Urothelium cell line (cell line): ENCODE data around the gene XPNPEP1.
"Not testable (repeated sequence)": the region's sequence is repeated elsewhere in the genome, so short reads cannot be mapped to it uniquely, and the experiment has no call there.

Experiments used
- DNase-seq: peaks from one replicate; pipeline ENCODE4 v3.0.0; 2011; ENCODE audit warnings: low spot score, mixed read lengths
- FAIRE-seq: peaks from 2 replicates; lab custom pipeline; 2011; peaks lifted over from hg19 to GRCh38; lab: Jason Lieb, UNC

Gene XPNPEP1

DNA sequence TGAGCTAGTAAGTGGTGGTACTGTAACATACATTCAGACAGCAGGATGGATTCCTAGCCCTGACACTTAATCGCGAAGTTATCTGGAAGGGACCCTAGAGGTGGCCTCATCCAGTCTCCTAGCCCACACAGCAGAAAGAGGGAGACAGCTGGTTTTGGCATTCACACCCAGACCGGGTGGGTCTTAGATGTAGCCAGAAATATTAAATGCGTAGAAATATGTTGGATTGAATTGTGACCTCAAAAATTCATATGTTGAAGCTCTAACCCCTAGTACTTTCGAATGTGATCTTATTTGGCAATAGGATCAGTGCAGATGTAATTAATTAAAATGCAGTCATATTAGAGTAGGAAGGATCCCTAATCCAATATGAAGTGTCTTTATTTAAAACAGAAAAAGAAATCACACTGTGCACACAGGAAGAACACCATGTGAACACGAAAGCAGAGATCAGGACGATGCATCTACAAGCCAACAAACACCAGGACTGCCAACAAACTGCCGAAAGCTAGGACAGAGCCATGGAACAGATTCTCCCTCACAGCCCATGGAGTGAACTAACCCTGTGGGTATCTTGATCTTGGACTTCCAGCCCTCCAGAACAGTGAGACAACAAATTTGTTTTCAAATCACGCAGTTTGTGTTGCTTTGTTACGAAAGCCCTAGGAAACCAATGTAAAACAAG lies 2.9 kb upstream of the XPNPEP1 start:
- FAIRE-seq = no peak

DNA sequence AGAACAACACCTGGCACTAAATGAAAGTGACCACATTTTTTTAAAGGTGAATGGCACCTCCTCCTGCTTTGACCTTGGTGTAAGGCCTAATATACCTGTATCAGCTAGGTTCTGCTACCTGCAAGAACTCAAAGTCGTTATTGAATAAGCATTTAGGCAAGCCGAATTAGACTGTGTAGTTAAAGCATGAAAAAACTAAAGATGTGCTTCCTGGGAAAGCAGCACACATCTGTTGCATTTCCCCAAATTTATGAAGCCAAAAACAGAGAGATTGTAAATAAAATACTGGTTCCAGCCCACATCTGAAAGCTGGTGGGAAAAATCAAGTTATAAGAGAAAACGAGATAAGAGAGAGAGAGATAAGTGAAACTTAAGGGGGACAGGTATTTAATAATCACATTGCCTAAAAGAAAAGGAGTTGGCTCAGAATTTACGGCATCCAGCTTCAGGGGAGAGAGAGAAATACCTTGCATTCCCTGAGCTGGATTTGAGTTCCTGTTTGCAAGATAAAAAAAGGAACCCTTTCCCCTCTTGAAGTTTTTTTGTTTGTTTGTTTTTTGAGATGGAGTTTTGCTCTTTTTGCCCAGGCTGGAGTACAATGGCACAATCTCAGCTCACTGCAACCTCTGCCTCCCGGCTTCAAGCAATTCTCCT lies 1.8 kb upstream of the XPNPEP1 start:
- FAIRE-seq (no peak), DNase-seq (no peak)

More for the DNA sequence above, 2.9 kb upstream of the XPNPEP1 start:
- DNase-seq = no peak

DNA sequence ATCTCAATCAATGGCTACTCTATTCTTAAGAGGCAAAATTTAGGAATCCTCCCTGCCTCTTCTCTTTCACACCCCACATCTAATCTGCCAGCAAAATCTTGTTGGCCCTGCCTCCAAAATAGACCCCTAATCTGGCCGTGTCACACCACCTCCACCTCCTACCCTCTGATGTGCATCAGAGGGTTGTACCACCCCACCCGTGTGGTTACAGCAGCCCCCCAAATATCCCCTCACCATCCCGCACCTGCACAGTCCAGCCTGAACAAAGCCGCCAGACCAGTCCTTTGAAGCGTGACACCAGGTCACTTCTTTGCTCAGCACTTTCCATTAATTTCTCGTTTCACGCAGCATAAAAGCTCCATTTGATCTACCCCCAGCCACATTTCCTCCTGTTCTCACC lies 776 bp upstream of the XPNPEP1 start:
- FAIRE-seq (no peak), DNase-seq (no peak)

DNA sequence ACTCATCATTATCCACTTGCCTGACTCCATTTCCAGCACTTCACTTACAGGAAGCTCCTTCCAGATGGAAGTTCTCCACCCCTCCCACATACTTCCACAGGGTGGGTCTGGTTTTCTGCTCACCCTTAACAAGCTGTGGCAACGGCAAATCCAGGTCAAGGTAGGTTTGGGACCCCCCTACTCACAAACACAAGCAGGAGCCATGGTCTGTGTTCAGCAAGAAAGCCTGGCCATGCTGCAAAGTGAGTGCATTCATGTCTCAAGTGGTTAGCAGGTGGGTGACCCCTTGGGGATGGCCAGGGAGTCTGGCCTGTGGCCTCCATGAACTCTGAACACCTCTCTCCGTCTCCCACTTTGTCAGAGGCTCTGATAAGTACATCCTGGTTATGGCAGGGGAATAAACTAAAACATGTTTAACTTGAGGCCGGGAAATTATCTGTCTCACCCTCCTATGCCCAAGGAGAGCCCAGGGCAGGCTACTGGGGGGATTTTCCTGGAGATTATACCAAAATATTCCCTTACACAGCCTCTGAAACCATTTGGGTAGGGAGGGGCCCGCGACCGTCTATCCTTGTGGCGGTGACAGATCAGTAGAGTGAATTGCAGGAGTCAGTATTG lies 844 bp downstream of the XPNPEP1 start:
- DNase-seq (no peak), FAIRE-seq (no peak)

DNA sequence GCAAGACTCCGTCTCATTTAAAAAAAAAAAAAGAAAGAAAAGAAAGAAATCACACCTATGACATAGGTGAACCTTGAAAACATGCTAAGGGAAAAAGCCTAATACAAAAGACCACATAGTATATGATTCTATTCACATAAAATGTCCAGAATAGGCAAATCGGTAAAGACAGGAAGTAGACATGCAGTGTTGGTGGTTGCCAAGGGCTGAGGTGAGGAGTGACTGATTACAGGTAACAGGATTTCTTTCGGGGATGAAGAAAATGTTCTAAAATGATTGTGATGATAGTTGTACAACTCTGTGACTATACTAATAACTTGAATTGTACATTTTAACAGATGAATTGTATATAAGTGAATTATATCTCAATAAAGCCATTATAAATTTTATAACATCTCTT lies 3.3 kb downstream of the XPNPEP1 start:
- FAIRE-seq (no peak), DNase-seq (no peak)

DNA sequence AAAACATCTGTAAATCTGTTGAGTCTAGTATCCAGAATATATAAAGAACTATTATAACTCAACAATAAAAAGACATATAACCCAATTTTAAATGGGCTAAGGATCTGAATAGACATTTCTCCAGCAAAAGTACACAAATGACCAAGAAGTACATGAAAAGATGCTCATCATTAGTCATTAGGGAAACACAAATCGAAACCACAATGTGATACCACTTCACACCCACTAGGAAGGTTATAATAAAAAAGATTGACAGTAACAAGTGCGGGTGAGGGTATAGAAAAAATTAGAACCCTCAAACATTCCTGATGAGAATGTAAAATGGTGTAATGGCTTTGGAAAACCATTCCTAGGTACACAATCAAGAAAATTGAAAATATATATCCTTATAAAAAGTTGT lies 4.1 kb downstream of the XPNPEP1 start:
- no peak for FAIRE-seq
- no peak for DNase-seq

DNA sequence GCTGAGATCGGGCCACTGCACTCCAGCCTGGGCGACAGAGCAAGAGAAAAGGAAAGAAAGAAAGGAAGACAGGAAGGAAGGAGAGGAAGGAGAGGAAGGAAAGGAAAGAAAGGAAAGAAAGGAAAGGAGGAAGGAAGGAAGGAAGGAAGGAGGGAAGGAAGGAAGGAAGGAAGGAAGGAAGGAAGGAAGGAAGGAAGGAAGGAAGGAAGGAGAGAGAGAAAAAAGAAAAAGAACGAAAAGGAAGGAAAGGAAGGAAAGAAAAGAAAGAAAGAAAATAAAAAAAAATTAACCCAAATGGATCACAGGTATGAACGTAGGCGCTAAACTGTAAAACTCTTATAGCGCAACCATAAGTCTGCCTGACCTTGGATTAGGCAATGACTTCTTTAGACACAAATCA lies 4.6 kb downstream of the XPNPEP1 start:
- FAIRE-seq, DNase-seq: not testable (repeated sequence)

DNA sequence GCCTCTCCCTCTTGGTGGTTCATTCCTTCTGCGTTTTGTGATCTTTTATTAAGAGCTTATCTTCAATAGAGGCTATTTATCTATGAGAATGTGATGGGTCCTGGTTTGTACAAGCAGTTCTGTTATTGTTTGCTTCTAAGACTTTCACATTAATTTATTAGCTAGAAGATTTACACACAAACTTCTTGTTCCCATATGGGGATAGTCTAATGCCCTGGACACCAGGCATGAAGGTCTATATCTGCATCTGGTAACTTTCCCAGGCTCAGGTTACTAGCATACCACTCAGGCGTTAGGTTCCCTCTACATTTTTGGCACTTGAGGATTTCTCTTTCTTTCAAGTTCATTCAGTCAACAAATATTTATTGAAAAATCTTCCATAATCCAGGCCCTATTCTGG lies 7.7 kb downstream of the XPNPEP1 start:
- FAIRE-seq = no peak
- DNase-seq = no peak

DNA sequence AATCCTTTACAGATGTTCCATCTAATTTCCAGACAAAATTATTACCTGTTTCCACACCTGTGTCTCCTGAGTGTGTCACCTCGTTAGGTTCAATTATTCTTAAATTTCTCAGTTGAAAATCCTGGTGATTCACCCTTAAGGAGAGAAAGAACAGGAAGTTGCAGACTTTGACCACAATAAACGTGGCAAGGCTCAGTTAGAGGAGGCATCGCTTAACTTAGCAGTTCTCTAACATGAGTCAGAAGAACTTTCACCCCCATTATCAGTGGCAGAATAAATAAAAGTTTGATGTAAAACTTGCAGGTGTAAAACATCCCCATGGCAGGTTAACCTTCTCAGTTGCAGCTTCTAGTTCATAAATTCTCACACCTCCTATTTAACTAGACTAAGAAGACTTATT lies 8.3 kb downstream of the XPNPEP1 start:
- DNase-seq (peak; percentile 81), FAIRE-seq (no peak)

DNA sequence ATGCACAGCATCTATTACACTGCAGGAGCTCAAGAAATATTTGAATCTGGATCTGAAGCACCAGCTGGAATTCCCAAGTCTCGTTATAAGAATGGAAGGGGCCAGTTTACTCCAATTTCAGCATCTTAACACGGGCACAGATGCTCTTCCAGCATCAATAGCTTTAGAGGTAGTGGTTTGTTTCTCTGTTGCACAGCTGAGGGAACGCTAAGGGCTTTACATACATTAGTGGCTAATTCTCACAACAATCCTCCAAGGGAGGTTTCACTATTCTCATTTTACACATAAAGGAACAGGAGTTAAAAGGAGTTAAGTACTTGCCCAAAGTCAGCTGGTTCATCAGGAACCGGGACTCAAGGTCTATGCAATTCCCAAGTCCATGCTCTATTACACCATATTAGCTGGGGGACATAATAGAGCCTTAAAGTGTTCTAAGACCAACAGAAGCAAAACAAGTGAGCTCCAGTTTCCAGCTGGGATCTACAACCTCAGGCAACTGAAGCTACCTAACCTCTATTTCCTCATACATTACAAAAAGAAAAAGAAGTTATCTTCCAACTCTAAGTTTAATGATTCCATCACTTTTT lies 9.9 kb downstream of the XPNPEP1 start:
- DNase-seq = no peak
- no peak for FAIRE-seq

DNA sequence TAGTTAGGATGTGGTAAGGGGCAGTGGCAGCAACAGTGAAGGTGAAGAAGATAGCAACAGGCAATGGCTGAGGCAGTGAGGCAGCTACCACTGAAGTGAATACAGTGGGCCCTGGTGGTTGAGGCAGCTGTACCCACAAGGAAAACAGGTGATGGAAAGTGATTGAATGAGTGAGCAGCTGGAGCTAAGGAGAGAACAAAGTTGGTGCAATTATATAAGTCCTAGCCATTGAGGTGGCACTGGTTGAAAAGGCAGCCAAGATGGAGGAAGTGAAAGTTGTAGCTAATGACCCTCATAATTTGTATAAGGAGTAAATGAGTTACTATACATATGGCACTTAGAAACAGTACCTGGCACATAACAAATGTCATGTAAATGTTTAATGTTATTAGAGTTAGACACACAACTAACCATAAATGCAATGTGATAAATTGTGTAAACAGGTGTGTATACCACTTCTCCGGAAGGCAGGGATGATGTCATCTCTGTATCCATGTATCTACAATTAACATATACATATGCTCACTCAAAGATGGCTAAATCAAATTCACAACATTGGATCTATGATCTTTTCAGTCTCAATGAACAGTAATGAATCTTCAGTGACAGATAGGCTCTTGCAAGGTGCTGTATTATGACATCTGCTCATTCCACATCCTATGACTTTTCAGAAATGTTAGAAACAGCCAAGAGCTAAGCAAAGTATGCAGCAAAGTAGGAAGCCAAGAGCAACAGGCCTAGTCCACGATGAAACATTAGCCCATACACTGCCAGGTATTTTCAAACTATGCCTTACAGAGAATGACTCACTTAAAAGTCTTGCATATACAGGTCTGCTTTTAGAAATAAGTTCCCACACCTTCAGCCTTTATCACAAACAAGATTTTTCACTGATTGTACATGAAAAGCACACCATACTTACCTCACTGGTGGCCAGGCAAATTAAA lies 10.7 kb downstream of the XPNPEP1 start:
- FAIRE-seq = peak; percentile 72
- no peak for DNase-seq

DNA sequence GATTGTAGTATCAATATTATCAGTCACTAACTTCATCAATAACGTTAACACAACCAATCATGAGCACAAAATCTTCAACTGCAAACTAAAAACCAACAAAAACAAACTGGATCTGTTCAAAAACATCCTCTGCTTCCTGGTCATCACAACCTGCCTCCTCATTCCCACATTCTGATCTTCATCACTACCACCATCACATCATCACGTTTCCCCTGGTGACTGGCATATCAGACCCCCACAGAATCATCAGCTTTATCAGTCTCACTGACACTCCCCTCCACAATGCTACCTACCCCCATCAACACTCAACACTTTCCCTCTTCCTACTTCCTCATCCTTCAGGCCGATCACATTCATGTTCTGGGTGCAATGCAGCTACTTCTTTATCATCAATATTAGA lies 11.4 kb downstream of the XPNPEP1 start:
- DNase-seq (no peak), FAIRE-seq (no peak)

DNA sequence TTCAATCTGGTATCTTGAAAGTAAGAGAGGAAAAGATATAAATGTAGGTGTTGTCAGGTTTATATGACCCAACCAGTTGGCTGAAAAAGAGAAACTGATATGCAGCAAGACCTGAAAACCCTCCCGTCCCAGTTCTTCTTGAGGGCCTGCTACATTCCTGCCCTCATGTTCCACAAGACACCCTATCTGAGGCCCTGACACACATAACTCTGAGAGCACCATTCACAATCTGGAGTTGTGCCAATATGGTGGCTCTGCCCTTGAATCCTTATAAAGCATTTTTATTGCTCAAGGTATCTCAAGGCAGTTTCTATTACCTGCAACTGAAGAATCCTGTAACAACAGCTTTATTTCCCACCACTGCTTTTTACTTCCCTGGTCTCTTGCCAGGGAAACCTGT lies 17.0 kb downstream of the XPNPEP1 start:
- DNase-seq (no peak), FAIRE-seq (no peak)

DNA sequence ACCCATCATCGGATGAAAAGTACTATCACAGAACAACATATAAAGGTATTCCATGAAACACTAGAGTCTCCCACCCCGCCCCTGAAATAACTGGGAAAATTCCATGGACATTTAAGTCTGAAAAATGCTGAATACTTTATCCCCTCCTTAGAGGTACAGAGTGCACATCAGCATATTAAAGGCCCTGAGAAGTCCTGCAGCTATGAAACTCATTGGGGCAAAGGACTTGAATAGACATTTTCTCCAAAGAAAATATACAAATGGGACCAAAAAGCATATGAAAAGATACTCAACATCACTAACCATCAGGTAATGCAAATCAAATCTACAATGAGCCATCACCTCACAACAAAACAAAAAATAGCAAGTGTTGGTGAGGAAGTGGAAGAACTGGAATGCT lies 18.9 kb downstream of the XPNPEP1 start:
- DNase-seq (no peak), FAIRE-seq (no peak)

DNA sequence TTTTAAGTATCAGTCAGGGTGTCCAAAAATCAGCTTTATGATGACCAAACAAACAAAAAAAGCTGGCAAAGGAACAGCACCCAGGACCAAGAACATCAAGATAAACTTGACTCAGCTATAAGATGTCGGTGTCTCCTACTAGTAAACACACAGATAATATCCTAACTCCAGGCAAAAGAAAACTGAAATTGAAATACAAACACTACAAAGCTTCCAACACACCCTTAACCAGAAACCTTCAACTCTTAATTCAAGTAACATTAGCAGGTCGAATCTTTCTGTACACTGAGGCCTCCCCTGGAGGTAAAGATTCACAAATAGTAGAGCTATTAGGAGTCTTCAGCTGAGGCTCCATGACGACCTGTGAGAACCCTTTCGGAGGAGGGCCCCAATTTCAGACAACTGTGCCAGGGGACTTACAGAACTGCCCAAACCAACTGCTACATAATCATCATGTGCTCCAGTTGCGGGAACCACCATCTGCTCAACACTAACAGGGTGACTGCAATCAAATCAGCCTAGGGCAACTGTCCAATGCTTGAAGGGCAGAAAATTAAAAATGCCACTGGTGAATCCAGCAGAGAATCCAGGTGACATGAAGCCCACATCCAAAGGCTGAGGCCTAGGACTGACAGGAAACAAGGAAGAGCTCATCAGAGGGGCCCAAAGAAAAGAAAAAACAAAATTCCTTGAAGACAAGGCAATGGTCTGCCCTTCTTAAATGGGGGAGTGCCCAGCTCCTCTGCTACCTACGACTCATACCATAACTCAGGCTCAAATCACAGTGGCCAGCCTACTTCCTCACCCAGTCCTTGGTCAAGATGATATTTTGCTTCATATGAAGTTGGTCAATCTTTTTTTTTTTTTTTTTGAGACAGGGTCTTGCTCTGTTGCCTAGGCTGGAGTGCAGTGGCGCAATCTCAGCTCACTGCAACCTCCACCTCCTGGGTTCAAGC lies 20.0 kb downstream of the XPNPEP1 start:
- no peak for FAIRE-seq
- DNase-seq = no peak

DNA sequence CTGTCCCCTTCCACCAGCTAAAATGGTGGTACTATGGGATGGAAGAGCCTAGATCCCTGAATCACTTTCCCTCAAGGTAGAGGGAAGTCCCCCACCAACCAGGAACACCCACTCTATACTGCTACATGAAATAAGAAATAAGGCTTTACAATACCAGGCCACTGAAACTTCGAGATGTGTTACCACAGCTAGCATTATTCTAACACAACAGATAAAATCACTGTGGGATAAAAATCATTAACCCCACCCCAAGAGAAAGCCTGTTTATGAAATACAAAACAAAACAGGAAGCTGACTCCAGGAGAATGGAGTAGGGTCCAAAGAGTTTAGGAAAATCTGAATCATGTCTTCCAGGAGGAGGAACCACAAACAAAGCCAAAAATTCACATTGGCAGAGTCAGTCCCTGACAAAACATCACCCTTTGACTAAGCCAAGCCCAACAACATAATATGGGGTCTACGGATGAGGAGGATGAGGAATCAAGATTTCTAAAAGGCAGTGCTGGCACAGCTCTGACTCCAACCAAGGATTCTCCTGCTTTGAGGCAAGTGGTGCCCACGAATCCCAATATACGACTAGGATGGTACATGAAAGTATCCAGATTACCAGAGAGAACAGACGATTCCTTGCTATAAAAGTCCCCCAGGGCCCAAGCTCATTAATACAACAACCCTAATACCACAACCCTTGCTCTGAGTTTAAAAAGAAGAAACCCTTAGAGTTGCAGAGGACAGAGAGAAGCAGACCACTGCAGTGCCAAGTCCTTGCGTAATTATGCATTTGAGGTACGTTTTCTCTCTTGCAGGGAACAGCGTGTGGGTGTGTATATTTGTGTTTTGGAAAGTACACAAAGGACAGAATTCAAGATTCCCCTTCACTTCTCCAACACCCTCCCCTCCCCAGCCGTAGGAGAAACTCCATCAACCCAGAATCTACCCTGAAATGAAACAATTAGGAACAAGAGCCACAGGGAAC lies 23.7 kb downstream of the XPNPEP1 start:
- FAIRE-seq (no peak), DNase-seq (no peak)

DNA sequence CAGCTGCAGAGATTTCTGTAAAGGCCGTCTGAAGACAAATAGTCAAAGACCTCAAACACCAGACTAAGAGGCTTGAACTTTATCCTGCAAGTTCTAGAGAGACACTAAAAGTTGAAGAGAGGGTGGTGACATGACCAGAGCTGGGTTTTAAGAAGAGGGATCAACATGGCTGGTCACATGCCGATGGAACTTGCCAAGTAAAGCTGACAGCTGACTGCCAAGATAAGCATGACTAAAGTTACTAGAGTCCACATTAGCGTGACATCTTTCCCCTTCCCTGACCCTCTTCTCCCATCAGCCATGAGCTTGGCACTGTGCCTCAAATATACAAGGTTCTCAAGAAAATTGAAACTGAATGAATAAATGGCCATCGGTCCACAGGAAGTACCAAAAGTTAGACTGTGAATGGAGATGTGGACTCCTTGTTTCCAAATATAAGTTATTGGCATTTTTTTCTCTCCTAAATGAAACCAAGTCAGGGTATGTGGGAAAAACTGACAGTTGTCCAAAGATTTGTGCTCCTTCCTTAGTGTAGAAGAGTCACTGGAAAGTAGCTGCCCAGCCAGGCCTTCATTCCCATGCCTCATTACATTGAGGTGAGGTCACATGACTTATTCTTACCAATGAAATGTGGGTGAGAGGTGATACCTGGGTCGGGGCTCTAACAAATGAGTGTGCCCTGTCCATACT lies 24.5 kb downstream of the XPNPEP1 start:
- no peak for DNase-seq
- FAIRE-seq = no peak

DNA sequence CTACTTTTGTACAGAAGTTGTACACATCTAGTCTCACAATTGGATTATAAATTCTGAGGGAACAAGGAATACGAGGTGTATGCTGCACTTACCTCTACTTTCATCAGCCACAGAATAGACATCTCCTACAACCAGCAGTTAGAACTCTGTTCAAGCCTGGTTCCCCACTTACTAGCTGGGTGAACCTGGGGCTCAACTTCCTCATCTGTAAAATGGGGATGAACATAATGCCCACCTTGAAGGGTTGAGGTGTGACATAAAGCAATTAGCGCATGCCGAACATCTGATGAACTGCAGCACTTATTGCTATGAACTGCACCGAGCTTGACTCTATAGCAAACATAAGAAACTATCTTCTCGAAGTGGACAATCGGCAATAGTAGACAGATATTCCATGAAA lies 25.3 kb downstream of the XPNPEP1 start:
- DNase-seq = no peak
- FAIRE-seq = no peak
